HG02884 (cell line): ENCODE measurements around the gene SULF2.

Experiments used
- ATAC-seq: cut with Tn5 transposase; IDR thresholded peaks from one replicate; pipeline ENCODE4 v1.9.1; 2021; ENCODE audit warnings: mild to moderate bottlenecking, moderate library complexity; ENCODE audit not compliant: unreplicated experiment

The SULF2 gene

GRCh38 chr20:47691625-47692024 is 93.7 kb downstream of the SULF2 start:
- ATAC-seq: no peak

GRCh38 chr20:47689731-47690130 is 95.5 kb downstream of the SULF2 start:
- no peak for ATAC-seq

- no peak for ATAC-seq
Measured at GRCh38 chr20:47688385-47689381, 96.6 kb downstream of the SULF2 start.

- no peak for ATAC-seq
Measured at GRCh38 chr20:47687095-47687987, 97.9 kb downstream of the SULF2 start.

- ATAC-seq: no peak
Measured at GRCh38 chr20:47686545-47686944, 98.7 kb downstream of the SULF2 start.

- ATAC-seq: no peak
Measured at GRCh38 chr20:47684306-47685080, 100.8 kb downstream of the SULF2 start.

- ATAC-seq: no peak
Measured at GRCh38 chr20:47682916-47683315, 102.4 kb downstream of the SULF2 start.

- no peak for ATAC-seq
Measured at GRCh38 chr20:47682028-47682783, 103.1 kb downstream of the SULF2 start.

GRCh38 chr20:47680804-47681529 is 104.3 kb downstream of the SULF2 start:
- ATAC-seq: no peak

GRCh38 chr20:47679462-47679861 is 105.8 kb downstream of the SULF2 start:
- ATAC-seq: no peak

GRCh38 chr20:47678536-47678935 is 106.7 kb downstream of the SULF2 start:
- ATAC-seq: no peak

- no peak for ATAC-seq
Measured at GRCh38 chr20:47677635-47678453, 107.4 kb downstream of the SULF2 start.

- ATAC-seq: no peak
Measured at GRCh38 chr20:47676912-47677634, 108.2 kb downstream of the SULF2 start.

- no peak for ATAC-seq
Measured at GRCh38 chr20:47676219-47676721, 109.0 kb downstream of the SULF2 start.

GRCh38 chr20:47675190-47676142 is 109.8 kb downstream of the SULF2 start:
- ATAC-seq: no peak

- no peak for ATAC-seq
Measured at GRCh38 chr20:47674686-47675085, 110.6 kb downstream of the SULF2 start.

- no peak for ATAC-seq
Measured at GRCh38 chr20:47674145-47674544, 111.1 kb downstream of the SULF2 start.
